Measurements from ENCODE around the gene MACIR.

GRCh38 chr5:103243665-103244064 lies 14.9 kb upstream of the MACIR start:
- TF ChIP-seq CAMTA2 (CRISPR knock-in tag; conservative IDR thresholded peaks at IDR 0.05): no peak
- no peak for TF ChIP-seq ZNF407 (IDR thresholded peaks at IDR 0.05; ENCODE audit: low read depth)
- TF ChIP-seq SAFB (IDR thresholded peaks at IDR 0.05; ENCODE audit: borderline replicate concordance, low read depth, low read length): no peak
- no peak for TF ChIP-seq CTCF (IDR thresholded peaks at IDR 0.05 in 2 of 3, conservative IDR thresholded peaks at IDR 0.05 in 1 of 3; ENCODE audit: insufficient read depth in 2 of 3, low read depth in 1 of 3, low read length in 3 of 3)
- no peak for TF ChIP-seq ZBTB5 (IDR thresholded peaks at IDR 0.05)
- no peak for TF ChIP-seq THAP7 (CRISPR knock-in tag; IDR thresholded peaks at IDR 0.05)
